Measurements from ENCODE around the gene PDHA1. TPM values are rescaled to one million over a fixed set of nuclear protein-coding genes. Genes with fewer than 3 reads are reported as not detected.

The PDHA1 gene
- total and polyA plus RNA-seq, 2 experiments from 2014 or later = 77.3 to 257 TPM

DNA sequence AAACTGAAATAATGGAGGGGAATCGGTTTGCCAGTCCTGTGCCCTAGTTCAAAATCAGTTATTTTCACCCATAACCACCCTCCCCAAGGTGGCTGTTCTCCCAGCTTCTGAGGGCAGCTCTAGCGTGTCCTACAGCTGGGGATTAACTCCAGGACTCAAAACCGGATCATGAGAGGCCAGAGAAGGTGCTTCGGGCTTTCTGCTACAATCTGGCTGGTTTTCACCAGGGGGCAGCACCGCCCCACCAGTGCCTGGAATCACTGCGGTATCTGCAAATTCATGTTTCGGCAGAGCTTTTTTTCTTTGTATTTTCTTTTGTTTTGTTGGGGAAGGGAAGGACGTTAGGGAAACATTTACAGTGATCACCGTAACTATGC is 28.4 kb downstream of the PDHA1 start:
- no peaks in the 10 kb centered on the region for H3K9me3 Mint-ChIP-seq
- Histone ChIP-seq H3K4me2 (peak overlapping the region; percentile 89), H3K4me1 (ENCODE audit: insufficient read depth) (no peaks in the 10 kb centered on the region), H3K27ac (ENCODE audit: low read depth) (no peak overlapping the region), H3K79me2 (replicated peaks; ENCODE audit: insufficient read depth) (no peaks in the 10 kb centered on the region), H3K9me2 (ENCODE audit: insufficient read depth) (no peaks in the 10 kb centered on the region), H3F3A (replicated peaks; ENCODE audit: low read depth) (no peaks in the 10 kb centered on the region), H2AFZ (0 out of 2 replicates have a peak overlapping the region, but pooled peaks have one; percentile 59), H4K20me1 (replicated peaks; ENCODE audit: insufficient read depth) (no peaks in the 10 kb centered on the region), H3K4me3 (peak overlapping the region; percentile 73), H3K27me3 (ENCODE audit: insufficient read depth) (0 out of 2 replicates have a peak, but pooled peaks cover 3% of the 10 kb centered on the region), H3K36me3 (ENCODE audit: insufficient read depth) (no peaks in the 10 kb centered on the region)
- ATAC-seq = peak; percentile 80
- H3K27ac Mint-ChIP-seq = no peak overlapping the region
- no peak for TF ChIP-seq ZNF114 (CRISPR knock-in tag; IDR thresholded peaks at IDR 0.05)
- TF ChIP-seq CTCF (conservative IDR thresholded peaks at IDR 0.05; ENCODE audit: low read depth in 2 of 2) = peak; percentile 73 to 78
- DNase-seq (ENCODE audit: low spot score) = peak; percentile 75
- H3K36me3 Mint-ChIP-seq (ENCODE audit: low read depth) = peaks cover 3% of the 10 kb centered on the region; the same call in 1 of the 3 replicates
- peaks cover 7% of the 10 kb centered on the region for H3K27me3 Mint-ChIP-seq (ENCODE audit: insufficient read depth, low read depth, poor library complexity)
- peak overlapping the region; percentile 87 for H3K4me3 Mint-ChIP-seq
- 0 out of 3 replicates have a peak, but pooled peaks cover 2% of the 10 kb centered on the region for H3K4me1 Mint-ChIP-seq

- no peak overlapping the region for H3K27ac ChIP-seq (ENCODE audit: low read depth)
- Mint-ChIP-seq H3K4me3 (peak overlapping the region; percentile 87), H3K27ac (no peak overlapping the region), H3K36me3 (ENCODE audit: low read depth) (no peaks in the 10 kb centered on the region), H3K27me3 (ENCODE audit: insufficient read depth, low read depth, poor library complexity) (peaks cover 5% of the 10 kb centered on the region), H3K4me1 (0 out of 3 replicates have a peak, but pooled peaks cover 2% of the 10 kb centered on the region), H3K9me3 (no peaks in the 10 kb centered on the region)
- H3K4me2 ChIP-seq = peak overlapping the region; percentile 89
- H3K36me3 ChIP-seq (ENCODE audit: insufficient read depth) = no peaks in the 10 kb centered on the region
- ATAC-seq = peak; percentile 72
- peak overlapping the region; percentile 73 for H3K4me3 ChIP-seq
- no peaks in the 10 kb centered on the region for H3K9me2 ChIP-seq (ENCODE audit: insufficient read depth)
- no peaks in the 10 kb centered on the region for H3K4me1 ChIP-seq (ENCODE audit: insufficient read depth)
- no peaks in the 10 kb centered on the region for H4K20me1 ChIP-seq (replicated peaks; ENCODE audit: insufficient read depth)
- TF ChIP-seq ZNF114 (CRISPR knock-in tag; IDR thresholded peaks at IDR 0.05) = no peak
- TF ChIP-seq CTCF (conservative IDR thresholded peaks at IDR 0.05; ENCODE audit: low read depth in 2 of 2) = 0 out of 4 replicates have a peak, but pooled peaks of 1 of the 2 experiments have one; percentile 0
- H3K27me3 ChIP-seq (ENCODE audit: insufficient read depth) = 0 out of 2 replicates have a peak, but pooled peaks cover 3% of the 10 kb centered on the region
- H2AFZ ChIP-seq = 0 out of 2 replicates have a peak overlapping the region, but pooled peaks have one; percentile 59
- no peaks in the 10 kb centered on the region for H3F3A ChIP-seq (replicated peaks; ENCODE audit: low read depth)
- peak; percentile 56 for DNase-seq (ENCODE audit: low spot score)
- no peaks in the 10 kb centered on the region for H3K79me2 ChIP-seq (replicated peaks; ENCODE audit: insufficient read depth)
Observed at GRCh38 chrX:19372547-19373331, 29.0 kb downstream of the PDHA1 start.

Measured in GM23338 (cell line).